Measurements from ENCODE around the gene FAXC.

The FAXC gene

DNA sequence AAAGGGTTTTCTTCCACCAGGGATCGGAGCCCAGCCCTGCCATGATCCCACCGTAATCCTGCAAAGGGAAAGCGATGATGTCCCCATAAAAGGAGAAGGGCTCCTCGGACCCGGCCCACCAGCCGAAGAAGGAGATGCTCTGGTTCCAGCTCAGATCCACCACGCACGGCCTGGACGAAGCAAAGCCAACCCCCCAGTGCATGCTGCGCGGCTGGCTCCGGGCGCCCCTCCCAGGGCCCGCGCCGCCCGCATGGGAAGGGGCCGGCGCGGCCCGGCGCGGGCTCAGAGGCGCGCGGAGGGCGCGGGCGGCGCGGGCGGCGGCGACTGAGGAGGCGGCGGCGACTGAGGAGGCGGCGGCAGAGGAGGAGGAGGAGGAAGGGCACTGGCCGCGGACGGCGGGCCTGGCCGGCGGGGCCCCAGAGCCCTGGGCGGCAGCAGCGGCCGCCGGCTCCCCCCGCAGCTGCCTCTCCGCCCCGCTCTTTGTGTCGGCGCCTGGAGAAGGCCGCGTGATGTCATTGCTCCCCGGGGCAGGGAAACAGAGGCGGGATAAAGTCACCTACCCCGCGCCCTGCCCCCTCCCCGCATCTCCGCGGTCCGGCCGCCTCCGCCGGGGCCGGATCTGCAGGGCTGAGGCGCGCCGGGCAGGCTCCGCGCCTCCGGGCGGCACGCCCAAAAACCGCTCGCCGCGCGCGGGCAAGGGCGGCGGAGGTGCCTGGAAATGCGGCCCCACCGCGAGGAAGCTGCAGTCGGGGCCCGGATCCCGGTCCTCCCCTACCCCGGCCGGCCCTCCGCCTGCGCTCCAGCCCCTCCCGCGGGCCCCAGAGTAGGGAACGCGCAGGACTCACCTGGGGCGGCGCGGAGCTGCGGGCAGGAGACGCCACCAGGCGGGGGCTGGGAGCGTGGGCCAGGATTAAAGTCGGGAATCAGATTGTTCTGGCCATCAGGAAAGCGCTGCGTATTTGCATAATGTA is at the start of gene FAXC:
Gene FAXC (minus strand): TSS at position 504 of the 971 bp plus-strand sequence. CDS start 302 bp downstream, at position 202.
- no peaks in the 10 kb centered on the region for H3K36me3 Mint-ChIP-seq (ENCODE audit: low read depth)
- H3K27me3 Mint-ChIP-seq, result peaks cover 79% of the 10 kb centered on the region
- peaks cover 2% of the 10 kb centered on the region for H3K4me1 Mint-ChIP-seq (ENCODE audit: low read depth)
- H3K27ac Mint-ChIP-seq, result no peak within 1 kb of the TSS
- no peaks in the 10 kb centered on the region for H3K9me3 Mint-ChIP-seq
- peak within 1 kb of the TSS; percentile 47 for H3K4me3 Mint-ChIP-seq

DNA sequence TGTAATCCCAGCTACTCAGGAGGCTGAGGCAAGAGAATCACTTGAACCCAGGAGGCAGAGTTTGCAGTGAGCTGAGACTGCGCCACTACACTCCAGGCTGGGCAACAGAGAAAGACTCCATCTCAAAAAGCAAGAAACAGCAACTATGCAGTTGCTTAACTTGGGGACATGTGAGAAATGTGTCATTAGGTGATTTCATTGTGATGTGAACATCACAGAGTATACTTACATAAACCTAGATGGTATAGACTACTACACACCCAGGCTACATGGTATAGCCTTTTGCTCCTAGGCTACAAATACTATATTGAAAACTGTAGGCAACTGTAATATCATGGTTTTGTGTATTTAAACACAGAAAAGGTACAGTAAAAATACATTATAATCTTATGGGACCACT is 47.8 kb upstream of the FAXC start:
- Mint-ChIP-seq H3K27ac (no peak overlapping the region), H3K4me1 (ENCODE audit: low read depth) (peaks cover 12% of the 10 kb centered on the region), H3K4me3 (no peak overlapping the region), H3K27me3 (no peaks in the 10 kb centered on the region), H3K9me3 (no peaks in the 10 kb centered on the region), H3K36me3 (ENCODE audit: low read depth) (peaks cover 31% of the 10 kb centered on the region)

DNA sequence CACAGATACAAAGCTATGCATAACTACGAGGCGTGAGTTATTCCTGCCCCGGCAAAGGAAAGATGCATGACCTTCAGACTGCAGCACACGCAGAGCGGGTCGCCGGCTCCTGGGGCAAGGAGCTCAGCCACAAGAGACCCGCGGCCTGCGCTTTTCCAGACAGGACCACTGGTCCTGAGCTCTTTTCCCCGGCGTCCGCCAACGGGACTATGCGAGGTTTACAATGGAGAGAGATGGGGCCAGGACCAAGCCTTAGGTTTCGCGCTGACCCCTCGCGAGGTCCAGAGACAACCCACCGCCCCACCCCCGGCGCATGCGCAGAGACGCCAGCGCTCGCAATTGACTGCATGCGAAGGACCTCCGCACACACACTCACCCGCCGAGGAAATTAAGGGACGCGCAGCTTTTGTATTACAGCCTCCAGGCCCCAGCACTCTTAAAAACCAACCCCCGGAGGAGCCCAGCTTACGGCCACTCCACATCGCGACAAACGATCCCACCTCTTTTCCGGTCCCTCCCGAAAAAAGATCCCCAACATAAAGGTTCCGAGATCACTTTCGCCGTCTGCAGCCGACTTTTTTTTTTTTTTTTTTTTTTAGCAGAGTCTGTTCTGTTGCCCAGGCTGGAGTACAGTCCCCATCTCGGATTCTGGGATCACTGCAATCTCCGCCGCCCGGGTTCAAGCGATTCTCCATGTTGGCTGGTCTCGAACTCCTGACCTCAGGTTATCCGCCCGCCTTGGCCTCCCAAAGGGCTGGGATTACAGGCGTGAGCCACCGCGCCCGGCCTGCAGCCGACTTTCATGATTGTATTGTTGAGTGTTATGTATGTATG is 44.4 kb upstream of the FAXC start, which contains the start of gene COQ3:
Gene COQ3 (minus strand): TSS at position 498 of the 834 bp plus-strand sequence. CDS start 16 bp downstream, at position 482.
- peak within 1 kb of the TSS; percentile 95 for H3K27ac Mint-ChIP-seq
- H3K4me1 Mint-ChIP-seq (ENCODE audit: low read depth), result peaks cover 15% of the 10 kb centered on the region
- peak within 1 kb of the TSS; percentile 94 for H3K4me3 Mint-ChIP-seq

DNA sequence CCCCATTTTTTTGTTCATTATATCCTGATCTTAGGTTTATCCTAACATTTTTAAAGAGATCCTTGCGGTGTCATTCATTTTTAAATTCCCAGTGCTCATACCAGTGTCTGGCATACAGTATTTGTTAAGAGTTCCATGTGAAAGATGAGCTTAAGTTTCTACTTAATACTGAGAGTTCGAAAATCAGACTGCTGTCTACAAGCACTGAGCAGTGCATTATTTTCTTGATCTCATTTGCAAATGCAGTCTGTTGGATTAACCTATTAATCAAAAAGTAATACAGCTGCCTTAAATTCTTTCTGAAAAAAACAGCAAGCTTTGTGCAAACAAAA is 43.9 kb upstream of the FAXC start:
- H3K36me3 Mint-ChIP-seq (ENCODE audit: low read depth), result peaks cover 4% of the 10 kb centered on the region
- no peaks in the 10 kb centered on the region for H3K9me3 Mint-ChIP-seq
- no peaks in the 10 kb centered on the region for H3K27me3 Mint-ChIP-seq
- H3K4me3 Mint-ChIP-seq, result peak overlapping the region; percentile 94
- H3K4me1 Mint-ChIP-seq (ENCODE audit: low read depth), result peaks cover 15% of the 10 kb centered on the region
- H3K27ac Mint-ChIP-seq, result peak overlapping the region; percentile 95

More for the DNA sequence above, 44.4 kb upstream of the FAXC start, which contains the start of gene COQ3:
- no peaks in the 10 kb centered on the region for H3K27me3 Mint-ChIP-seq
- peaks cover 4% of the 10 kb centered on the region for H3K36me3 Mint-ChIP-seq (ENCODE audit: low read depth)
- no peaks in the 10 kb centered on the region for H3K9me3 Mint-ChIP-seq

DNA sequence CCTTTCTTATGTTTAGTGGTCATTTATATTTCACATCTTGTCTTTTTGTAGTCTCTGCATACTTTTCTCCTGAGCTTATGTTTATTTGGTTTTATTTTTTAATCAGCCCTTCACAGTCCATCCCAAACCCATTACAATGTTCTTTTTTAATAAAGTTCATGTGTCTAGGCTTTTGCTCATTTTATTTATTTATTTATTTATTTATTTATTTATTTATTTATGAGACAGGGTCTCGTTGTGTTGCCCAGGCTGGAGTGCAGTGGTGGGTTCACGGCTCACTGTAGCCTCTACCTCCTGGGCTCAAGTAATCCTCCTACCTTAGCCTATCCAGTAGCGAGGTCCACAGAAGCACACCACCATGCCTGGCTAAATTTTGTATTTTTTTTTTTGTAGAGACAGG is 41.4 kb upstream of the FAXC start:
- Mint-ChIP-seq H3K9me3 (no peaks in the 10 kb centered on the region), H3K4me3 (no peak overlapping the region), H3K27ac (no peak overlapping the region), H3K27me3 (no peaks in the 10 kb centered on the region), H3K4me1 (ENCODE audit: low read depth) (peaks cover 15% of the 10 kb centered on the region), H3K36me3 (ENCODE audit: low read depth) (no peaks in the 10 kb centered on the region)

DNA sequence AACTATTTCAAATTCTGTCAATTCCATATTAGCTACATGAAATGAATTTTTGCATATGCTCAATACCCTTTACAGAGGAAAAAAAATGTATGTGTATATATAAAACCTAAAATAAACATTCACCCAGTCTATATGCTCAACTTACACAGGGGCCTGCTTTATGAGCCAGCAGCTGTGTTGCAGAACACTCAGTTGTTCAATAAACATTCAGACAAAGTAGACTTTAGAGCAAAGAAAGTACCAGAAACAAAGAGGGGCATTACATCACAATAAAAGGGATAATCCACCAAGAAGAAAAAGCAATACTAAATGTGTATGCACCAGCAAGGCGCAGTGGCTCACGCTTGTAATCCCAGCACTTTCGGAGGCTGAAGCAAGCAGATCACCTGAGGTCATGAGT is 35.0 kb upstream of the FAXC start:
- Mint-ChIP-seq H3K4me3 (no peak overlapping the region), H3K9me3 (no peaks in the 10 kb centered on the region), H3K27ac (no peak overlapping the region), H3K27me3 (no peaks in the 10 kb centered on the region), H3K4me1 (ENCODE audit: low read depth) (no peaks in the 10 kb centered on the region), H3K36me3 (ENCODE audit: low read depth) (no peaks in the 10 kb centered on the region)

DNA sequence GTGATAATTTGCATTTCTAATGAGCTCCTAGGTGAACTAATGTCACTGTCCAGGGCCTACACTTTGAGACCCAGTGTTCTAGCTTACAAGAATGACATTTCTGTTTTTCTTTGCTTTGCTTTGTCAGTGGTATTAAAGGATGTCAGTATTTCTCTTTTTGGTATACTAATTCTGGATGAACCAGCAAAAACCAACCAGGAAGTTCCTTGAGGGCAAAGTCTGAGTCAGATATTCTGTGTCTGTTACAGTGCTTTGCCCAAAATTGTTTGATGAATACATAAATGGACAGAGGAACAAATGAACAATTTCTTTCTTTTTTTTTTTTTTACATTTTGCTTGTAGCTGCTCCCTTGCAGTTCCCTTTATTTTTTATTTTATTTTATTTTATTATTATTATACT is 29.2 kb upstream of the FAXC start:
- H3K36me3 Mint-ChIP-seq (ENCODE audit: low read depth), result no peaks in the 10 kb centered on the region
- H3K9me3 Mint-ChIP-seq, result no peaks in the 10 kb centered on the region
- H3K27me3 Mint-ChIP-seq, result no peaks in the 10 kb centered on the region
- no peak overlapping the region for H3K27ac Mint-ChIP-seq
- no peak overlapping the region for H3K4me3 Mint-ChIP-seq
- H3K4me1 Mint-ChIP-seq (ENCODE audit: low read depth), result no peaks in the 10 kb centered on the region

DNA sequence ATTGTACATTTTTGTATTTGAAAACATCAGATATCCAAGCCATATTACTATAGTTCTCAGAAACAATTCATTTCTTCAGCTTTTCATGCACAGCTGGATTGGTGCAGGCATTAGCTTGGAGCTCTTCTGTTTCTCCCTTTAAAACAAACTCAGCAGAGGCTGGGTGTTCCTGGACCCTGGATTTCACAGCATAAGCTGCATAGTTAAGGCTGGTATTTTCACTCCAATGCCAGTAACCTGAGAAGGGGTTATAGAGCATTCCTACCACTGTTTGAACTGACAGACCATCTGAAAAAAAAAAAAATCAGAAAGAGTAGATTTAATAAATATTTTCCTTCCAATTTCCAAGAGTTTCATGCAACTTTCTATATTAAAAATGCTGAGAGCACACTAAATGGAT is 20.1 kb upstream of the FAXC start:
- Mint-ChIP-seq H3K36me3 (ENCODE audit: low read depth) (no peaks in the 10 kb centered on the region), H3K27ac (no peak overlapping the region), H3K4me1 (ENCODE audit: low read depth) (peaks cover under 1% of the 10 kb centered on the region), H3K9me3 (no peaks in the 10 kb centered on the region), H3K4me3 (no peak overlapping the region), H3K27me3 (no peaks in the 10 kb centered on the region)

DNA sequence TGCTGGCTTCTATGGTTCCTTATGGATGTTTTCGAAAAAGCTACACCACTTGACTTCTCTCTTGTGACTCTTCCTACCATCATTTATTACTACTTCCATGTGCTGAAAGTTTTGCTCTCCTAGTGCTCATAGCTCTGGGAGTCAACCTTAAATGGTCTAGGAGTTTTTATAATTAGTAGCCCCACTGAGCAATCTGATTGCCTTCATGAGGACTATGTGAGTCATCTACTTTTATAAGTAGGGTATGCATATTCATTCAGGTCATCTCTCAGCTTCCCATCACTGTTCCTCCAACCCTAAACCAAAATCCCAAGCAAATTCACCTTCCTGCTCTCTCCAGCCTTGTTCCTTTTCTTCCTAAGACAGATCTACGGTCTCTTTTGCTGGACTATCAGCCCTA is 17.4 kb upstream of the FAXC start:
- H3K4me1 Mint-ChIP-seq (ENCODE audit: low read depth), result peaks cover 20% of the 10 kb centered on the region
- H3K4me3 Mint-ChIP-seq, result no peak overlapping the region
- no peaks in the 10 kb centered on the region for H3K27me3 Mint-ChIP-seq
- no peak overlapping the region for H3K27ac Mint-ChIP-seq
- H3K36me3 Mint-ChIP-seq (ENCODE audit: low read depth), result no peaks in the 10 kb centered on the region
- no peaks in the 10 kb centered on the region for H3K9me3 Mint-ChIP-seq

DNA sequence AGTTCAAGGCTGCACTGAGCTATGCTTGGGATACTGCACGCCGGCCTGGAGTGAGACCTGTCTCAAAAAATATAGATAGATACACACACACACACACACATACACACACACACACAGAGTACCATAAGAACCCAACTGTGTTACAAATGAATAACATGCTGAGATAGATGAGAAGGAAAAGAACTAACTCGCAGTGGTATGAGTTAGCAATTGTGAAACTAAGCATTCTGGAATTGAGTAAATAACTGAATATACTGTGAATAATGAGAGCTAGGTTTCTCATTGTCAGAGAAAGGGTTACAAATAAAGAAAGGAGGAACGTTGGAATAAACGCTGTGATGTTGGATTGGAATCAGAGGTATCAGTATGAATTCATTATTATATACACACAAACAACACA is 14.6 kb upstream of the FAXC start:
- Mint-ChIP-seq H3K36me3 (ENCODE audit: low read depth) (no peaks in the 10 kb centered on the region), H3K27me3 (peaks cover 18% of the 10 kb centered on the region), H3K4me1 (ENCODE audit: low read depth) (peaks cover 24% of the 10 kb centered on the region), H3K27ac (peak overlapping the region; percentile 23), H3K9me3 (no peaks in the 10 kb centered on the region), H3K4me3 (no peak overlapping the region)

DNA sequence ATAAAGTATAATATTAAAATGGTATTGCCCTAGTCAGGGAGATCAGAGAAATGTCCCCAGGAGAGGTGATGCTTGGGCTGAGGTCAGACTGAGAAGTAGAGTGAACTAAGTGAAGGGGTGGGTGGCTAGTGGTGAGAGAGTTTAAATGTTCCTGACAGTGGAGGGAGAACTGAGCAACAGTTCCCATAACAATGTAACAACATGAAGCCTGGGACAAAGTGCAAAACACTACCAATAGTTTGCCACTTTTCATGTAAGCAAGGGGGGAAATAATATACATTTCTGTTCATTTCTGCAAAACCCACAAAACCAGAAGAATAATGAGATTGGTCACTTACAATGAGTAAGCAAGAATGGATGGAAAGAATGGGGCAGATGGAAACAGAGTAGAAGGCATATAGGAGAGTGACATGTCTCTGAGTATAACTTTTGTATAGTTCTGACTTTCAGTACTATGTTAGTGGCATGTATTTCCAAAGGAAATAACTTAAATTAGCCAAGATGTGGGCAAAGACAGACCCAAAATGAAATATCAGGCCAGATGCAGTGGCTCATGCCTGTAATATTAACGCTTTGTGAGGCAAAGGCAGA is 13.3 kb upstream of the FAXC start:
- peaks cover 18% of the 10 kb centered on the region for H3K27me3 Mint-ChIP-seq
- no peaks in the 10 kb centered on the region for H3K36me3 Mint-ChIP-seq (ENCODE audit: low read depth)
- peak overlapping the region; percentile 32 for H3K27ac Mint-ChIP-seq
- no peak overlapping the region for H3K4me3 Mint-ChIP-seq
- no peaks in the 10 kb centered on the region for H3K9me3 Mint-ChIP-seq
- H3K4me1 Mint-ChIP-seq (ENCODE audit: low read depth), result peaks cover 24% of the 10 kb centered on the region

DNA sequence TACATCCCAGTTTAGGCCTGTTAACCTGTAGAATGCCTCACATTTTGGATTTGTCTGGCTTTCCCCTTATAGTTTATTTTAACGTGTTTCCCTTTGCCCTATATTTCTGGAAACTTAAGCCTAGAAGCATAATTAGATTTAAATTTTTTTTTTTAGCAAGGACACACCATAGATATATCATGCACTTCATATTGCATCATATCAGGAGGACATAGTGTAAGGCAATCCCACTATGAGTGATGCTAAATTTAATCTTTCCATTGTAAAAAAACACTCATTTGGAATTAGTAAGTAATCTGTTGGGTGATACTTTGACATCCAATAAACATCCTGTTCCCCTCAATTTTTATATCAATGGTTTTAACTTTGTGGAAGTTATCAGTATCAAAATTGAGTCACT is 10.3 kb upstream of the FAXC start:
- Mint-ChIP-seq H3K36me3 (ENCODE audit: low read depth) (no peaks in the 10 kb centered on the region), H3K4me3 (no peak overlapping the region), H3K4me1 (ENCODE audit: low read depth) (peaks cover 24% of the 10 kb centered on the region), H3K27ac (no peak overlapping the region), H3K27me3 (peaks cover 42% of the 10 kb centered on the region), H3K9me3 (no peaks in the 10 kb centered on the region)

DNA sequence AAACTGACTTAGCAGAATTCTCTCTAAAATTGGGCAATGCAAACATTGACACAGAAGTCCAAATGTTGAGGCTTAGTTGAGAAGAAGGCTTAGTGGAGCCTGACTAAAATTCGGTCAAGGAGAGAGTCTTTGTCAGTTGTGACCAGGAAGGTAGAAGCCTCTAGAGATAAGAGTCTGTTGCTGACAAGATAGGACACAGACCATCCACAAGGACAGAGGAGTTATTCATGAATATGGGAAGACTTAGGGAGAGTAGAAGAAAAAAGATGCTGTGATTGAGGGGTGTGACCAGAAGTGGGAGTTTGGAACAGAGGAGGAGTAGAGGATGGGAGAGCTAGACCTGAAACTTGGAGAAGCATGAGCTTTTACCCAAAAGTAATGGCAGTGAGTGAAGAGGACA is 7.2 kb upstream of the FAXC start:
- no peaks in the 10 kb centered on the region for H3K9me3 Mint-ChIP-seq
- peaks cover 66% of the 10 kb centered on the region for H3K27me3 Mint-ChIP-seq
- no peak overlapping the region for H3K4me3 Mint-ChIP-seq
- no peak overlapping the region for H3K27ac Mint-ChIP-seq
- peaks cover 2% of the 10 kb centered on the region for H3K4me1 Mint-ChIP-seq (ENCODE audit: low read depth)
- H3K36me3 Mint-ChIP-seq (ENCODE audit: low read depth), result no peaks in the 10 kb centered on the region

DNA sequence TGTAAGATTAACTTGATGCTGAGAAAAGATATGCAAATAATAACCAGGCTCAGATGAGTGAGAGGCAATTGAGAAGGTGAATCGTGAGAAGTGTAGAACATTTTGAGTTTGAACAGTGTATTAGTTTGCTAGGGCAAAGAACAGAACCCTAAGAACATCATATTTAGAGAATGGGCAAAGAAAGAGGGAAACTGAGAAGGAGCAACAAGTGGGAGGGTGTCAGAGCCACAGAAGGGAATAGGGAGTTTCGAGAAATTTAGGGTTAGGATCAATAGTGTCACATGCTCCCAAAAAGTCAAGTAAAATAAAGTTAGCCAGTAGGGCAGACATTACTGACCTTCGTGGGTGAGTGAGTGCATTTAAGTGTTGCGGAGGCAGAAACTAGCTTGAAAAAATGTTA is 5.5 kb upstream of the FAXC start:
- no peak overlapping the region for H3K27ac Mint-ChIP-seq
- H3K9me3 Mint-ChIP-seq, result no peaks in the 10 kb centered on the region
- H3K27me3 Mint-ChIP-seq, result peaks cover 71% of the 10 kb centered on the region
- no peaks in the 10 kb centered on the region for H3K4me1 Mint-ChIP-seq (ENCODE audit: low read depth)
- no peak overlapping the region for H3K4me3 Mint-ChIP-seq
- H3K36me3 Mint-ChIP-seq (ENCODE audit: low read depth), result no peaks in the 10 kb centered on the region

DNA sequence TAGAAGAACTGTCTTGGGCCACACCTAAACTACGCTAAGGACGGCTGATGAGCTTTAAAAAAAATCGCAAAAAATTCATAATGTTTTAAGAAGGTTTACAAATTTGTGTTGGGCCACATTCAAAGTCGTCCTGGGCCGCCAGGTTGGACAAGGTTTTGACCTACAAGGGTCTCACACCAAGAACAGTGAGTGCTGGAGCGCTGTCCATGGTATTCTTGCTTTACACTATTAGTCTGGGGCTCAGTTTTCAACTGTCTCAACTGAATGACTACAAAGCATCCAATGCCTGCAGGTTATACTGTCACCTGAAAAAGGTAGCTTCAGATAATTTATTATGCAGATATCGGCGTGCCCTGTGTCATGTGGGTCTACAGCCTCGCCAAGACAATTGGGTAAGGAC is 3.7 kb upstream of the FAXC start:
- Mint-ChIP-seq H3K4me3 (no peak overlapping the region), H3K36me3 (ENCODE audit: low read depth) (no peaks in the 10 kb centered on the region), H3K27ac (no peak overlapping the region), H3K9me3 (no peaks in the 10 kb centered on the region), H3K27me3 (peaks cover 77% of the 10 kb centered on the region), H3K4me1 (ENCODE audit: low read depth) (no peaks in the 10 kb centered on the region)
